HCT116 (cell line): Measurements from ENCODE around the gene DPP6.

ENCODE experiments used
- CTCF ChIP-seq, 3 experiments: fragments of 200-600 bp in 1 of 3; sonication (generic) in 1 of 3; IDR thresholded peaks in 2 of 3; conservative IDR thresholded peaks in 1 of 3; 2 replicates each; pipeline ENCODE4 v1.5.1; 2012 to 2017; ENCODE audit warnings: low read depth in 2 of 3, low read length in 2 of 3, antibody characterized with exemption in 1 of 3, borderline replicate concordance in 1 of 3, control low read depth in 1 of 3, mild to moderate bottlenecking in 1 of 3, mixed read lengths in 1 of 3, mixed run types in 1 of 3, moderate library complexity in 1 of 3; ENCODE audit not compliant: insufficient read depth in 1 of 3
- EGR1 ChIP-seq: IDR thresholded peaks from 2 replicates; pipeline ENCODE4 v1.6.1; 2012; ENCODE audit warnings: low read depth
- EZH2 ChIP-seq: fragments of 200-600 bp; sonication (generic); IDR thresholded peaks from 2 replicates; pipeline ENCODE4 v1.6.1; 2017; ENCODE audit warnings: antibody characterized with exemption, mixed run types
- EZH2phosphoT487 ChIP-seq: fragments of 200-600 bp; IDR thresholded peaks from 2 replicates; pipeline ENCODE4 v1.6.1; 2018; ENCODE audit warnings: antibody characterized with exemption, borderline replicate concordance
- JUND ChIP-seq: IDR thresholded peaks from 2 replicates; pipeline ENCODE4 v1.6.1; 2012
- POLR2A ChIP-seq: IDR thresholded peaks from 2 replicates; pipeline ENCODE4 v1.7.0; 2011; ENCODE audit warnings: borderline replicate concordance; ENCODE audit not compliant: insufficient read depth, insufficient read length; ENCODE audit errors: extremely low read depth
- POLR2AphosphoS5 ChIP-seq: IDR thresholded peaks from 2 replicates; pipeline ENCODE4 v1.6.1; 2011; ENCODE audit warnings: mild to moderate bottlenecking, low read depth, low read length, moderate library complexity
- RAD21 ChIP-seq: IDR thresholded peaks from 2 replicates; pipeline ENCODE4 v1.6.1; 2012; ENCODE audit warnings: low read depth, mild to moderate bottlenecking
- REST ChIP-seq: IDR thresholded peaks from 2 replicates; pipeline ENCODE4 v1.6.1; 2012; ENCODE audit warnings: low read depth
- SP1 ChIP-seq: IDR thresholded peaks from 2 replicates; pipeline ENCODE4 v1.6.1; 2012; ENCODE audit warnings: low read depth
- TF ChIP-seq, protein P1 (sequence below): IDR thresholded peaks from 2 replicates; pipeline ENCODE4 v1.6.1; 2012

DNA sequence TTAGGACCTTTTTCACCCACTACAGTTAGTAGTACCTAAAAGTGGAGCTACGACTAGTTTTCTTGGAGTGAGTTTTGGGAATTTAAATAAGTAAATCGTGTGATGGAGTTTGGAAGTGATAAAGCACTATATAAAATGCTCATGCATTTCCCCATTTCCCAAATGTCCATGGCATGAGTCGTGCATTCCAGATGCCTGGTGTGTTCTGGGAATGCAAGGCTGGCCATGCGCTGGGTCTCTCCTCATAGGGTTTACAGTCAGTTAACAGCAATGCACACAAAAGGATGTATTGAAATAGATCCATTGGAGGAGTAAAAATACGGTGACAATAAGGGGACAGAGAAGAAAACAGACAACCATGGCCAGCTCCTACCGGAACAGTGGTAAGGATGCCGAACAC, 149.8 kb downstream of the DPP6 start:
- TF ChIP-seq EZH2phosphoT487 (no peak), CTCF (IDR thresholded peaks at IDR 0.05 in 2 of 3, conservative IDR thresholded peaks at IDR 0.05 in 1 of 3; ENCODE audit: borderline replicate concordance in 1 of 3, insufficient read depth in 1 of 3, low read depth in 2 of 3, low read length in 2 of 3) (no peak), POLR2A (no peak), POLR2AphosphoS5 (no peak), EZH2 (no peak), EGR1 (no peak), JUND (no peak), REST (no peak), RAD21 (no peak), SP1 (no peak)
- TF ChIP-seq, protein P1, sequence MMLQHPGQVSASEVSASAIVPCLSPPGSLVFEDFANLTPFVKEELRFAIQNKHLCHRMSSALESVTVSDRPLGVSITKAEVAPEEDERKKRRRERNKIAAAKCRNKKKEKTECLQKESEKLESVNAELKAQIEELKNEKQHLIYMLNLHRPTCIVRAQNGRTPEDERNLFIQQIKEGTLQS, result no peak
